ENCODE results near the gene SCMH1.

SCMH1 gene

GRCh38 chr1:41171266-41171874 lies 70.7 kb downstream of the SCMH1 start:
- TF ChIP-seq CTCF (conservative IDR thresholded peaks at IDR 0.05; ENCODE audit: control insufficient read depth, insufficient read depth, low read depth, low read length) = no peak
- no peak overlapping the region for H3K4me3 ChIP-seq (ENCODE audit: control insufficient read depth, low read depth, low read length)
- DNase-seq (ENCODE audit: low read depth) = no peak

- no peak for DNase-seq (ENCODE audit: low read depth)
- H3K4me3 ChIP-seq (ENCODE audit: control insufficient read depth, low read depth, low read length) = no peak overlapping the region
- no peak for TF ChIP-seq CTCF (conservative IDR thresholded peaks at IDR 0.05; ENCODE audit: control insufficient read depth, insufficient read depth, low read depth, low read length)
These were observed 72.3 kb downstream of the SCMH1 start for GRCh38 chr1:41169799-41170180.

- no peak overlapping the region for H3K4me3 ChIP-seq (ENCODE audit: control insufficient read depth, low read depth, low read length)
- no peak for DNase-seq (ENCODE audit: low read depth)
- TF ChIP-seq CTCF (conservative IDR thresholded peaks at IDR 0.05; ENCODE audit: control insufficient read depth, insufficient read depth, low read depth, low read length) = no peak
These were observed 72.9 kb downstream of the SCMH1 start for GRCh38 chr1:41169066-41169798.

GRCh38 chr1:41167667-41168066 lies 74.4 kb downstream of the SCMH1 start:
- no peak for DNase-seq (ENCODE audit: low read depth)
- no peak overlapping the region for H3K4me3 ChIP-seq (ENCODE audit: control insufficient read depth, low read depth, low read length)
- no peak for TF ChIP-seq CTCF (conservative IDR thresholded peaks at IDR 0.05; ENCODE audit: control insufficient read depth, insufficient read depth, low read depth, low read length)

- TF ChIP-seq CTCF (conservative IDR thresholded peaks at IDR 0.05; ENCODE audit: control insufficient read depth, insufficient read depth, low read depth, low read length) = no peak
- H3K4me3 ChIP-seq (ENCODE audit: control insufficient read depth, low read depth, low read length) = no peak overlapping the region
- DNase-seq (ENCODE audit: low read depth) = no peak
These were observed 77.4 kb downstream of the SCMH1 start for GRCh38 chr1:41164727-41165126.

GRCh38 chr1:41162441-41162840 lies 79.7 kb downstream of the SCMH1 start:
- DNase-seq (ENCODE audit: low read depth) = no peak
- no peak for TF ChIP-seq CTCF (conservative IDR thresholded peaks at IDR 0.05; ENCODE audit: control insufficient read depth, insufficient read depth, low read depth, low read length)
- H3K4me3 ChIP-seq (ENCODE audit: control insufficient read depth, low read depth, low read length) = no peak overlapping the region

All from fibroblast of mammary gland (primary cell).